ENCODE data around the gene SULF2.

SULF2 gene

GRCh38 chr20:47740121-47740861, 45.0 kb downstream of the SULF2 start:
- no peaks in the 10 kb centered on the region for H3K9me3 ChIP-seq (ENCODE audit: insufficient read depth, low read depth, low read length)
- no peak overlapping the region for H3K27ac ChIP-seq (ENCODE audit: low read length)
- H3K27me3 ChIP-seq (ENCODE audit: insufficient read depth, low read length) = no peaks in the 10 kb centered on the region

DNA sequence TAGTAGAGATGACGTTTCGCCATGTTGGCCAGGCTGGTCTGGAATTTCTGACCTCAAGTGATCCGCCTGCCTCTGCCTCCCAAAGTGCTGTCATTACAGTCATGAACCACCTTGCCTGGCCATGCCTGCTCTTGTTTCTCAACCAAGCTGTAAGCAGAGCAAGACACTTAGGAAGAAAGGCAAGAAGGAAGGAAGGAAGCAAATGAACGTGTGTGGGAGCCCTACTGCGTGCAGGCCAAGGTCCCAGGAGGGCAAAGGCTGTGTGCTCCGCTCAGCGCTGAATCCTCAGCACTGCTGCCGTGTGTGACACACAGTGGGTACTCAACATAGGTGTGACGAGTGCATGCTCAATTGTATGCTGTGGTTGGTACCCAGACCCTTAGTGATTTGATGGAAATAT, 47.4 kb downstream of the SULF2 start:
- H3K4me1 ChIP-seq (ENCODE audit: insufficient read depth, low read length) = no peaks in the 10 kb centered on the region
- H3K4me3 ChIP-seq (ENCODE audit: low read length) = no peak overlapping the region
- H3K27ac ChIP-seq (ENCODE audit: low read length) = no peak overlapping the region
- no peaks in the 10 kb centered on the region; the same call in 1 of the 2 replicates for H3K36me3 ChIP-seq (ENCODE audit: insufficient read depth, low read depth, low read length)
- no peaks in the 10 kb centered on the region for H3K9me3 ChIP-seq (ENCODE audit: insufficient read depth, low read depth, low read length)
- H3K27me3 ChIP-seq (ENCODE audit: insufficient read depth, low read length) = no peaks in the 10 kb centered on the region
- H3K9ac ChIP-seq (ENCODE audit: low read depth, low read length) = no peak overlapping the region

More at GRCh38 chr20:47740121-47740861, 45.0 kb downstream of the SULF2 start:
- no peaks in the 10 kb centered on the region; the same call in 1 of the 2 replicates for H3K36me3 ChIP-seq (ENCODE audit: insufficient read depth, low read depth, low read length)
- H3K4me3 ChIP-seq (ENCODE audit: low read length) = no peak overlapping the region
- H3K4me1 ChIP-seq (ENCODE audit: insufficient read depth, low read length) = no peaks in the 10 kb centered on the region
- H3K9ac ChIP-seq (ENCODE audit: low read depth, low read length) = no peak overlapping the region

DNA sequence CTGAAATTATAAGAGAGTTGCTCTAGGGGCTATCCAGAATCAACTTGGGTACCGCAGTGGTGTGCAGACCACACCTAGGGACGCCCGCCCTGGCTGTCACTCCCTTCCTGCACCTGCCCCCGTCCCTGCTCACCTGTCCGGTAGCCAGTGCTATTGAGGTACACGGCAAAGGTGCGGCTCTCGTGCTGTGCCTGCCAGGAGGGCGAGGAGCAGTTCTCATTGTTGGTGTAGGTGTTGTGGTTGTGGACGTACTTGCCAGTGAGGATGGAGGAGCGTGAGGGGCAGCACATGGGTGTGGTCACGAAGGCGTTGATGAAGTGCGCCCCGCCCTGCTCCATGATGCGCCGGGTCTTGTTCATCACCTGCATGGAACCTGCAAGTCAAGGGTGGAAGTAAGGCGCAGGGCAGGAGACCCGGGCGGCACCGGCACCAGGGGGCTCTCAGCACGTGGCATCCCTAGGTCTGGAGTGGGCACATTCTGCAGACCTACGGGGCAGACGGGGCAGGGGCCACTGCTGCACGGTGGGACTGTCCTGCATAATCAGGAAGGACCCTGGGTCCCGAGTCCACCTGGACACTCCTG, 48.6 kb downstream of the SULF2 start:
- Histone ChIP-seq H3K4me1 (ENCODE audit: insufficient read depth, low read length) (no peaks in the 10 kb centered on the region), H3K36me3 (ENCODE audit: insufficient read depth, low read depth, low read length) (no peaks in the 10 kb centered on the region; the same call in 1 of the 2 replicates), H3K9me3 (ENCODE audit: insufficient read depth, low read depth, low read length) (no peaks in the 10 kb centered on the region), H3K4me3 (ENCODE audit: low read length) (no peak overlapping the region), H3K27me3 (ENCODE audit: insufficient read depth, low read length) (no peaks in the 10 kb centered on the region), H3K27ac (ENCODE audit: low read length) (no peak overlapping the region), H3K9ac (ENCODE audit: low read depth, low read length) (no peak overlapping the region)

DNA sequence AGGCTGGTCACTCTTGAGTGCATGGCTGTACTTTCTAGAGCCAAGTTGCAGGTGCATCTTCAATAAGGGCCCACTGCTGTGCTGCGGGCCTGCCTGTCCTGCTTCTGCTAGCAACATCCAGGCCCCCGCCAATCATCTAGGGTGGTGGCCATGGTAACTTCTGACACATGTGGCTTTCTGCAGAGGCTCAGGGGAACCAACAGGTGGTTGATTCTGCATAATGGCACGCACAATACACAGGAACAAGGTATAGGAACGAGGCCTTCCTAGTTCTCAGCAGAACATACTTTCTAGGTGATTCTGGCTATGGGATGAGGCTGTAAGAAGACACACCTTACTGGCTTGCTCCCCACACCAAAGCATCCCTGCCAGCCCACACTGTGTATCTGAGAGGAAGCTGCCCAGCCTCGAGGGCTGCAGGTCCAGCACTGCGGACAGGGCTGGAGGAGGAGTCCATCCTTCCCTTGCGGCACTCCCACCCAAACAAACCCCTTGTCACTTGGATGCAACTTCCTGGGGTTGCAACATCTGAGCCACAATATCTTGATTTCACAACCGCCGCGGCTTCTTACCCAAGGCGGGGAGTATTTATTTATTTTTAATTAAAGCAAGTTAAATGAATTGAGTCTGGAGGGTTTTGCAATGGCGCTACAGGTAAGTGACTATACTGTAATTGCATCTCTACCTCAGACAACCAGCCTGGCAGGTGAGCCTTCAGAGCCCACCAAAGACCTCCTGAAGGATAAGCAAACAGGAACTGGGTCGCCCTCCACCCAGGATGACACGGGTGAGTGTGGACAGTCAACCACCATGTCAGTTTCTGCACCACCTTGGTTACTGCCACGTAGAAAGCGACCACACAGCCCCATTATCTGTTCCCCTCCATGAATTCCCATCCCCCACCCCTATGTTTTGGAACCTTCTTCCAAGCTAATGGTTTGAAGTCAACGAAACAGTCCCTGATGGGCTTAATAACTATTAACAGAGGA, 49.6 kb downstream of the SULF2 start:
- no peak overlapping the region for H3K9ac ChIP-seq (ENCODE audit: low read depth, low read length)
- no peaks in the 10 kb centered on the region; the same call in 1 of the 2 replicates for H3K36me3 ChIP-seq (ENCODE audit: insufficient read depth, low read depth, low read length)
- no peaks in the 10 kb centered on the region for H3K27me3 ChIP-seq (ENCODE audit: insufficient read depth, low read length)
- no peaks in the 10 kb centered on the region for H3K9me3 ChIP-seq (ENCODE audit: insufficient read depth, low read depth, low read length)
- no peak overlapping the region for H3K27ac ChIP-seq (ENCODE audit: low read length)
- no peaks in the 10 kb centered on the region for H3K4me1 ChIP-seq (ENCODE audit: insufficient read depth, low read length)
- no peak overlapping the region for H3K4me3 ChIP-seq (ENCODE audit: low read length)

- Histone ChIP-seq H3K4me1 (ENCODE audit: insufficient read depth, low read length) (no peaks in the 10 kb centered on the region), H3K27me3 (ENCODE audit: insufficient read depth, low read length) (no peaks in the 10 kb centered on the region), H3K36me3 (ENCODE audit: insufficient read depth, low read depth, low read length) (no peaks in the 10 kb centered on the region; the same call in 1 of the 2 replicates), H3K9ac (ENCODE audit: low read depth, low read length) (no peak overlapping the region), H3K27ac (ENCODE audit: low read length) (no peak overlapping the region), H3K4me3 (ENCODE audit: low read length) (no peak overlapping the region), H3K9me3 (ENCODE audit: insufficient read depth, low read depth, low read length) (no peaks in the 10 kb centered on the region)
Measured at GRCh38 chr20:47734870-47735269, 50.4 kb downstream of the SULF2 start.

GRCh38 chr20:47733892-47734291, 51.4 kb downstream of the SULF2 start:
- Histone ChIP-seq H3K9me3 (ENCODE audit: insufficient read depth, low read depth, low read length) (no peaks in the 10 kb centered on the region), H3K27ac (ENCODE audit: low read length) (no peak overlapping the region), H3K36me3 (ENCODE audit: insufficient read depth, low read depth, low read length) (no peaks in the 10 kb centered on the region; the same call in 1 of the 2 replicates), H3K4me3 (ENCODE audit: low read length) (no peak overlapping the region), H3K9ac (ENCODE audit: low read depth, low read length) (no peak overlapping the region), H3K27me3 (ENCODE audit: insufficient read depth, low read length) (no peaks in the 10 kb centered on the region), H3K4me1 (ENCODE audit: insufficient read depth, low read length) (no peaks in the 10 kb centered on the region)

DNA sequence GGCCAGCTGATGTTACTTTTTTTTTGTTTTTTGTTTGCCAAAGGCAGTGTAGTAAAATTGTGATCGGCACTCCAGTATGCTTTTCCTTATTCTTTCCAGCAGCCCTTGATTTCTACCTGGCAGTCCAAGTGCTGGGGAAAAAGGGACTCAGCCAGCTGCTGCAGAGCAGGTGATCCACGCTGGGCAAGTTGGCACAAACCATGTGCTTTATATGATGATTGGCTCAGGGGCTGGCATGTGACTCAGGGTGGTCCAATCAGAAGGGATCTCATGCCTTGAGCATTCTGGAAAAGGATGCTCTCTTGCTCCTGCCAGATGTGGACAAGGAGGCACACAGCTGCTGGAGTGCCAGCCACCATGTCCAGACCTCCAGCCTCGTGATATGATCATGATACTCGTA, 54.5 kb downstream of the SULF2 start:
- Histone ChIP-seq H3K27me3 (ENCODE audit: insufficient read depth, low read length) (no peaks in the 10 kb centered on the region), H3K4me3 (ENCODE audit: low read length) (no peak overlapping the region), H3K36me3 (ENCODE audit: insufficient read depth, low read depth, low read length) (no peaks in the 10 kb centered on the region), H3K9ac (ENCODE audit: low read depth, low read length) (no peak overlapping the region), H3K9me3 (ENCODE audit: insufficient read depth, low read depth, low read length) (no peaks in the 10 kb centered on the region), H3K27ac (ENCODE audit: low read length) (no peak overlapping the region), H3K4me1 (ENCODE audit: insufficient read depth, low read length) (no peaks in the 10 kb centered on the region)

GRCh38 chr20:47729472-47729871, 55.8 kb downstream of the SULF2 start:
- H3K27me3 ChIP-seq (ENCODE audit: insufficient read depth, low read length) = no peaks in the 10 kb centered on the region
- H3K4me3 ChIP-seq (ENCODE audit: low read length) = no peak overlapping the region
- no peaks in the 10 kb centered on the region for H3K36me3 ChIP-seq (ENCODE audit: insufficient read depth, low read depth, low read length)
- no peak overlapping the region for H3K9ac ChIP-seq (ENCODE audit: low read depth, low read length)
- no peaks in the 10 kb centered on the region for H3K4me1 ChIP-seq (ENCODE audit: insufficient read depth, low read length)
- H3K9me3 ChIP-seq (ENCODE audit: insufficient read depth, low read depth, low read length) = no peaks in the 10 kb centered on the region
- no peak overlapping the region for H3K27ac ChIP-seq (ENCODE audit: low read length)

- no peak overlapping the region for H3K9ac ChIP-seq (ENCODE audit: low read depth, low read length)
- H3K4me3 ChIP-seq (ENCODE audit: low read length) = no peak overlapping the region
- no peaks in the 10 kb centered on the region for H3K9me3 ChIP-seq (ENCODE audit: insufficient read depth, low read depth, low read length)
- H3K36me3 ChIP-seq (ENCODE audit: insufficient read depth, low read depth, low read length) = no peaks in the 10 kb centered on the region
- no peak overlapping the region for H3K27ac ChIP-seq (ENCODE audit: low read length)
- H3K4me1 ChIP-seq (ENCODE audit: insufficient read depth, low read length) = no peaks in the 10 kb centered on the region
- H3K27me3 ChIP-seq (ENCODE audit: insufficient read depth, low read length) = no peaks in the 10 kb centered on the region
Measured at GRCh38 chr20:47727909-47728361, 57.3 kb downstream of the SULF2 start.

GRCh38 chr20:47727170-47727880, 58.0 kb downstream of the SULF2 start:
- no peak overlapping the region for H3K9ac ChIP-seq (ENCODE audit: low read depth, low read length)
- no peaks in the 10 kb centered on the region for H3K9me3 ChIP-seq (ENCODE audit: insufficient read depth, low read depth, low read length)
- no peak overlapping the region for H3K4me3 ChIP-seq (ENCODE audit: low read length)
- no peaks in the 10 kb centered on the region for H3K27me3 ChIP-seq (ENCODE audit: insufficient read depth, low read length)
- no peaks in the 10 kb centered on the region for H3K4me1 ChIP-seq (ENCODE audit: insufficient read depth, low read length)
- no peak overlapping the region for H3K27ac ChIP-seq (ENCODE audit: low read length)
- no peaks in the 10 kb centered on the region for H3K36me3 ChIP-seq (ENCODE audit: insufficient read depth, low read depth, low read length)

DNA sequence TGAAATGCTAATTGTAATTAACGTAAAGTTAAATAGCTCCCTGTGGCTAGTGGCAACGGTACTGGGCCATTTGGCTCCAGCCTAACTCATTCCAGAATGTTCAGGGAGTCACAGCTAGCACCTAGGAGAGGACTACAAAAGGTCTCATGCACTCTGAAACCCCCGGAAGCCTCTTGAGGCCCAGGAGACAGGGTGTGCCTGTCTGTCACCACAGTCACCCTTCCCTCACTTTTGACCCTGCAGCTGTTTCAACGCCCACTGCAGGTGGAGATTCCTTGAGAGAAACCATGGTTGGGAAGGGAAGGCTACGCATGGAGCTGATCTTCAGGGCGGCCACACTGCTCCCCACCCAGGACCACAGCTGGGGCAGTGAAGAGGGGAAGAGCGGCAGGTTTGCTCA, 58.6 kb downstream of the SULF2 start:
- H3K4me1 ChIP-seq (ENCODE audit: insufficient read depth, low read length) = no peaks in the 10 kb centered on the region
- no peak overlapping the region for H3K9ac ChIP-seq (ENCODE audit: low read depth, low read length)
- H3K4me3 ChIP-seq (ENCODE audit: low read length) = no peak overlapping the region
- no peak overlapping the region for H3K27ac ChIP-seq (ENCODE audit: low read length)
- H3K36me3 ChIP-seq (ENCODE audit: insufficient read depth, low read depth, low read length) = no peaks in the 10 kb centered on the region
- H3K27me3 ChIP-seq (ENCODE audit: insufficient read depth, low read length) = no peaks in the 10 kb centered on the region
- no peaks in the 10 kb centered on the region for H3K9me3 ChIP-seq (ENCODE audit: insufficient read depth, low read depth, low read length)

All from iPS-20b (cell line).